GM18868 (cell line): ENCODE data around the gene LETMD1.

Source experiments
- ATAC-seq: cut with Tn5 transposase; IDR thresholded peaks from one replicate; pipeline ENCODE4 v1.9.1; 2021; ENCODE audit warnings: mild to moderate bottlenecking, moderate library complexity; ENCODE audit not compliant: unreplicated experiment

The LETMD1 gene

DNA sequence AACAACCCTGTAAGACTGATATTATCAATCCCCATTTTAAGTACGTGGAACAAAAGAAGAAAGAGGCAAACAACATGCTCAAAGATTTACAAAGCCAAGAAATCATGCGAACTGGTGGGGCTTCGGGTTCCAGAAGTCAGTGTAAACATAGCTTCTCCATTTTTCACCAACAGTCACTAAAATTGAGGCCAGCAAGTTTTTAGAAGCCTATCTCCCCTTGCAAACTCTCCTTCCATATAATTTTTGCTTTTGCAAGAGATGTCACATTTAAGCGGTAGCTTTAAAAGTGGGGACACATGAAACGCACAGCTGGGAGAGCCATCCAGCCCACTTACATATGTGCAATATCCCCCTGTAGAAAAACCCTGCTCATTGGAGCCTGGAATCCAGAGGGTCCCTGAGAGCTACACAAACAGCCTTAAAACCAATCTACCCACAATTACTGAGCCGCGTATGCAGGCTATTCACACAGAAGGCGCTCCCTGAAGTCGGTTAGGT is 22.7 kb upstream of the LETMD1 start:
- ATAC-seq, result peak; percentile 15

DNA sequence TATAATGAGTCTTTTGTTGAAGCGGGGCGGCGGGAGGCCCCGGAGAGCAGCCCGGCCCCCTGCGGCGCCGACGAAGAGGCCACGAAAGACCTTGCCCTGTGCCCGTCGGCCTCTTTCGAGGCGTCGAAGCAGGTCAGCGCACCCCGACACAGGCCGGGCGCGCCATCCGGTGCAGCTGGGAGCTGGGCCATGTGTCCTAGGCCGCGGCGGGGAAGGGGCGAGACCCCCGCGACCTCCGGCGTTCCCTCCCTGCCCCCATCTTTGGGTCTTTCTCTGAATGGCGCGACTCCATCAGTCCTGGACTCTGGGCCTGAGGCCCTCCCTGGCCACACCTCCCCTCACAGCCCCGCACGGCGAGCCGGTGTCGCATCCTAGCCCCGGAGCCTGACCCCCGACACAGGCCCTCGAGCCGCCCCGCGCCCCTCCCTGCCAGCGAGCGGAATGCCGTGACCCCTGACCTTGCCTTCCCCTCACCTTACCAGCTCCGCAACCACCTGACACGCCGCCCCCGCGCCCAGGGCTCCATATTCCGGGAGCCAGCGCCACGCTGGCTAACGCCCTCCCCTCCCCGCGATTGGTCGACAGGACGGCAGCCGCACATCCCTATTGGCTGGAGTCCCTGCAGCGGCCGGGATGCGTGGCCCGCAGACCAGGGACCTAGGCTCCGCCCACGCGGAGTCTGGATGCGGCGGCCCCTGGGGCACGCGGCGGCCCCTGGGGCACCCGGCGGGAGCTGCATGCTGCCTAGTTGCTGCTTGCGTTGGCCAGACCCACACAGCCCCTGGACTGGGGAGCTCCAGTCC is 22.1 kb upstream of the LETMD1 start, which contains the start of gene SLC11A2:
SLC11A2 (minus strand) TSS at position 549 of the 803 bp plus-strand sequence. CDS start 15,656 bp downstream, outside the sequence.
- ATAC-seq, result peak; percentile 93

DNA sequence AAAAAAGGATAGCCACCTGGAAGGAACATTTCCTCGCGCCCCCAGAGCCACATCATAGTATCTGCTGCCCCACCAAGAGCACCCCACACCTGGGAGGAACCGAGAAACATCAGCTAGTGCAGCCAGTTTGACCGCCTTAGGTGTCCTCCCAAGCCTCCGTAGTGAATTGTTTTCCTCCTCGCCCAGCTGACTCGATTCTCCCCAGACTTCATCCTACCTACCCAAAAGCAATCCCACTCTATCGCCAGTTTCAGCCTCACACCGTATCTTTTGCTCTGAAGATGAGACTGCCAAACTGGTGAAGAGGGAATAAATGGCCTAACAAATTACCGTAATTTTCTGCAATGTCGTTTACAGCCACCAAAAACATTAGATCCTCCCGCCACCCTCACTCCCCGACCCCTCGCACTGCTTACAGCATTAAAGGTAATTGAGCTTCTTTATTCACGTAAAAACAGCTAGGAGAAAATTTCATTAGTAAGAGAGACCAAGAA is 20.7 kb upstream of the LETMD1 start:
- no peak for ATAC-seq

DNA sequence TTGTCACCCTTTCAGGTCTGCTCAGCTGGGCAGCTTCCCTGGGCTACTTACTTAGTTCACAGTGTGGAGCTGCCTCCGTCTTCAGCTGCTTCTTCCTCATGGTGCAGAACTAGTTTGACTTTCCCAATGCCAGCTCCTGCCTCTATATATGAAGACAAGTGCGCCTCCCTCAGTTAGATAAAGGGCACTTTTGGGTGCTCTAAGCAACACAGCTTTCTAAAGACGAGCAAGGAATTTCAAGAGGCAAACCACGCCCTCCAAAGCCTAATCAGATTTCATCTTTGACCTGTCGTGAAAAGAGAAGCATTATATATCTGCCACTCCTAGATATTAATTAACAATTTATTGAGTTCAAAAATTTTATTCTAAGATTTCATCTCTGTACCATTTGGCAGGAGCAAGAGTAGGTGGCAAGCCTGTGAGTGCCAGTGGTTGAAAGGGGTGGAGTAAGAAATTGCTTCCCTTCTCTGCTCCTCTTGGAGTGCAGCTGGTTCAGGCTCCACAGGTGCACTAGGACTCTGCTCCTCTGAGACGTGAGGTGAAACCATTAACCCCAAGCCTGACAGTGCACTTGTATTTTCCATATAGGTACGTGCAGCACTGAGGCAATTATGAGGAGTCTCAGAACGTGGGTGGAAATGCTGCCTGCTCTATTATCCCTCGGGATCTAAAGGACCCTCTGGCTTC is 19.9 kb upstream of the LETMD1 start:
- no peak for ATAC-seq

DNA sequence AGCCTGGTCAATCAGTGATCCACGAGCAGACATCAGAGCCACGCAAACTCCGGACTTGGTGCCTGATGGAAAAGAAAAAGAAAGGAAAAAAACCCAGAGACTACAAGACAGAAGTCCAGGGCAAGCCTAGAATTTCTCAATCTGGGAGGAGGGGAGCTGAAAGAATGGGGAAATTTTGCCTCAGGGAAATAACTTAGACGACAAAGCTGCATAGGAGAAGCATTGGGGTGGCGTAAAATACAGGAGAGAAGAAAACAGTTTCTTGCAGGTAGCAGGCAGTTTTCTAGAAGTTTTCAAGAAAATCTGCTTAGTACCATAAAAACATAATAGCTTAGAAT is 19.3 kb upstream of the LETMD1 start:
- ATAC-seq, result no peak

DNA sequence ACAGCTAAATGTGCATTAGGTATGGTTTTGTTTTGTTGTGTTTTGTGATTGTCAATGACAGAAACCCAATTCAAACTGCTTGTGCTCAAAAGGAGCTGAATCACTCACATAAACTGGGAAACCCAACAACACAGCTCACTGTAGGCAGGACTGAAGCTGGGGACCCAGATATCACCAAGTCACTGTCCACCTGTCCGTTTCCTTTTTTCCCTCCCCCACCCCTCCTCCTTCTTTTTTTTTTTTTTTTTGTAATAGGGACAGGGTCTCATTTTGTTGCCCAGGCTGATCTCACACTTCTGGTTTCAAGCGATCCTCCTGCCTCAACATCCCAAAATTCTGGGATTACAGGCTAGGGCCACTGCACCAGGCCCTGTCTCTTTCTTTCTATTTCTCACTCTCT is 15.1 kb upstream of the LETMD1 start:
- ATAC-seq, result no peak

DNA sequence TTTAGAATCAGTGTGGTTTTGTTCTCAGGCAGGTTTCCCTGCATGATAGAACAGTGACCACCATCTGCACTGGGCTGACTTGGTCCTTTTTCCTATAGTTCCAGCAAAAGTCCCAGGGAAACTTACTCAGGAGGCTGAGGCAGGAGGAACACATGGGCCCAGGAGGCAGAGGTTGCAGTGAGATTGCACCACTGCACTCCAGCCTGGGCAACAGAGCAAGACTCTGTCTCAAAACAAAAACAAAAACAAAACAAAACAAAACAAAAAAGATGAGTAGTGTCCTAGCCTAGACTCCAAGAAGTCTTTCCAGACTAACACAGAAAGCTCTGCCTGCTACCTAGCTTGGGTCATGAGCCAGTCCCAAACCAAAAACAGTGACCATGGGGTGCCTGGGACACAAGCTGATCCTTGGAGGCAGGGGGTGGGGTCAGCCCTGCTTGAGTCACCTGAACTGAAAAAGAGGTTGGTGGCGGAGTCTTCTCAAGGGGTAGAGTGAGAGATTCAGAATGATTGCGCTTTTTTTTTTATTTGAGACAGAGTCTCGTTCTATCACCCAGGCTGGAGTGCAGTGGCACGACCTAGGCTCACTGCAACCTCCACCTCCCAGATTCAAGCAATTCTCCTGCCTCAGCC is 14.6 kb upstream of the LETMD1 start:
- no peak for ATAC-seq

DNA sequence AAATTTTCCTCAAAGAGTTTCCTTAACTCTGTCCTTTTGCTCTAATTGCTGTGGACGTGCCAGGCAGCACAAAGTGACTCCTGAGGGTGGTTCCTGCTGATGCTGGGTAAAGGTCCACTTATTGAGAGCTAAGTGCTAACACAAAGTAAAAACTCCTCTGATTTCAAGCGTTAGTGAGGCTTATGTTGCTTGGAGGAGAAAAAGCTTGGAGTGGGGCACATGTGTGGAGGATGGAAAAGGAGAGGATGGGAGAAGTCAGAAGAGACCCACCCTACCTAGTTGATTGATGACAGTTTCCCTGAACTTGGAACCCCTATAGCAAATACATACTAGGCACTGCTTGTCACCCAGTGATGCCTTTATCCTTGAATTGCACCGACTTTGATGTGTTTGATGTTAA is 11.8 kb upstream of the LETMD1 start:
- ATAC-seq, result no peak

DNA sequence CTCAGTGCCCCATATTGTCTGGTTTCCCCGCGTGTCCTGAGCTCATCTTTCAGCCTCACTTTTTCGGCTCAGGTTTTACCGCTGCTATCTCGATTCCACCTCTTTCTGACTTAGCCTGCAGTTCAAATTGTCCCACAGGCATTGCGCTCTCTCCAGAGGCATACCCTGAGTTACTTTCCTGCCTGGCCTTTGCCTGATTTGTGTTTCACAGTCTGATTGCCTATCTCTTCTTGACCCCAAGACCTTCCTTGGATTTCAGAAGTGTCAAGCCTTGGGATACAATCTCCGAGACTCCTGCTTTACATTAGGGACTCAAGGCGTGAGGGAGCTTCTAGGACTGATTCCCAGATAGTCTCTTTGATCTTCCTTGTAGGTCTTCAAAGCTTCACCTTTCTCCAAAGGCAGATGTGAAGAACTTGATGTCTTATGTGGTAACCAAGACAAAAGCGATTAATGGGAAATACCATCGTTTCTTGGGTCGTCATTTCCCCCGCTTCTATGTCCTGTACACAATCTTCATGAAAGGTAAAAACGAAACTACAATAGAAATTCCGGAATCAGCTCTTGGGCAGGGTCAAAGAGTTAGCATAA is 629 bp downstream of the LETMD1 start:
- no peak for ATAC-seq

DNA sequence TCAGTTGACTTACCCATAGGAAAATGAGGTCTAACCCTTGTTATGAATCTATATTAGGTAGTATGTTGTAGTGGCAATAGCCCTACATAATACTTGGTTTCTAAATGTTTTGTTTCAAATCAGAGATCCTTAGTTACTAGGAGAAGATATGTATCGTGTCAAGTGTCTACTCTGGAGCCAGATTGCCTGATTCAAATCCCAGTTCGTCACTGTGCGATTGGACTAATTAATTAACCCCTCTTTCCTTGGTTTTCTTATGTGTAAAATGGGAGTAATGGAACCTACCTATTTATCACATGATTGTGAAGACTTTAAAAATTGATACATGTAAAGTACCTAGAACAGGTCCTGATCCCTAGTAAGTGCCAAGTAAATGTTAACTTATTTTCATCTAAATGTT is 1.4 kb downstream of the LETMD1 start:
- ATAC-seq, result no peak

DNA sequence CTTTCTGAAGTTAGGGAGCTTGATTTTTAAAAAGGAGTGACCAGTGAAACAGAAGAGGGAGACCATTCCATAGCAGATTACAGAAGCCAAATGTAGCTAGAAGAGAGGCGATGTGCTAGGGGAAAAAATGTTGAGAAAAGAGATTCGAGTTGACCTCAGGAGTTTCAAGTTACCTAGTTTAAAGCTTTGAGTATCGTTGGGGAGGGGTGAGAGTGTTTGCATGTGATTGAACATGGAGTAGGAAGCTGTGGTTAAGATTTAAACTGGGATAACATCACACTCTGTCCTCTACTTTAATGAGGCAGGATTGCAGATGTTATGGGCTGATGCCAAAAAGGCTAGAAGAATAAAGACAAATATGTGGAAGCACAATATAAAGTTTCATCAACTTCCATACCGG is 3.7 kb downstream of the LETMD1 start:
- ATAC-seq, result no peak

DNA sequence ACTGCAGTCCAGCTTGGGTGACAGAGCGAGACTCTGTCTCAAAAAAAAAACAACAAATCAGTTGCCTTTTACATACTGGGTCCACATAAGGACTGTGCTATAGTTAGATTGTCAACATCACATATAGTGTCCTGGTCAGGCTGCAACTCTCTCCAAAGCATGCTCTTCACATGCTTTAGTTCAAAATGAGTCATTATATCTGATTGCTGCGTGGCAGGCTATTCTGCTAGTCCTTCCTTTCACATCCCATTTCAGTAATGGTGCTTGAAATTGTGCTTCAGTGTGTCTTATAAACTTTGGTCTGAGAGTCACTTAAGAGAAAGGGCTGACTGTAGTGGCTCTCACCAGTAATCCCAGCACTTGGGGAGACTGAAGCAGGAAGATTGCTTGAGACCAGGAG is 6.9 kb downstream of the LETMD1 start:
- ATAC-seq, result no peak

DNA sequence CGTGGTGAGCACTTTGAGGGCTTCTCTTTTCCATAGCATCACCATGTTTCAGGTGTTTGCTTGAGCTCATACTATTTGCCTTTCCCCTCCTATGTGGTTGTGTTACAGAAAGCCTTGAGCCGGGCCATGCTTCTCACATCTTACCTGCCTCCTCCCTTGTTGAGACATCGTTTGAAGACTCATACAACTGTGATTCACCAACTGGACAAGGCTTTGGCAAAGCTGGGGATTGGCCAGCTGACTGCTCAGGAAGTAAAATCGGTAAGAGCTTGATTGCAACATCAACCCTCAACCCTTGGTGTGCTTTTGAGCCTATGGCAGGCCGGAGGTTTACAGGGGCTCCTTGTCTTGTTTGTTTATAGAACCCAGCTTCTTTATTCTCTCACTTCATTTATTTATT is 8.1 kb downstream of the LETMD1 start:
- ATAC-seq, result no peak

DNA sequence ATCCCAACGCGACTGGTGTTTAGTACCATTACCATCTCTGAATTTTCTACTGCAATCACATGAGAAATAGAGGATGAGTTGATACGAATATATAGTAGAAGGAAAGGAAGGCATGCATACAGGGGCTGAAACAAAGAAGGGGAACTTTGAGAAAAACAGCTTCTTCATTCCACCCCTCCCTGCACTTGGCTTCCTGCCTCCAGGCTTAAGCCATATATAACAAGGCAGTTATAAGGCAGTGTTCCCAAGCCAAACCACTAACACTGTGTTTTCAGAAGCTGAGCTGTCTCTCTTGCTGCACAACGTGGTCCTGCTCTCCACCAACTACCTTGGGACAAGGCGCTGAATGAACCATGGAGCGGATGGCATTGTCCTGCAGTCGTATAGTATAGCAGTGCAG is 11.0 kb downstream of the LETMD1 start:
- no peak for ATAC-seq

DNA sequence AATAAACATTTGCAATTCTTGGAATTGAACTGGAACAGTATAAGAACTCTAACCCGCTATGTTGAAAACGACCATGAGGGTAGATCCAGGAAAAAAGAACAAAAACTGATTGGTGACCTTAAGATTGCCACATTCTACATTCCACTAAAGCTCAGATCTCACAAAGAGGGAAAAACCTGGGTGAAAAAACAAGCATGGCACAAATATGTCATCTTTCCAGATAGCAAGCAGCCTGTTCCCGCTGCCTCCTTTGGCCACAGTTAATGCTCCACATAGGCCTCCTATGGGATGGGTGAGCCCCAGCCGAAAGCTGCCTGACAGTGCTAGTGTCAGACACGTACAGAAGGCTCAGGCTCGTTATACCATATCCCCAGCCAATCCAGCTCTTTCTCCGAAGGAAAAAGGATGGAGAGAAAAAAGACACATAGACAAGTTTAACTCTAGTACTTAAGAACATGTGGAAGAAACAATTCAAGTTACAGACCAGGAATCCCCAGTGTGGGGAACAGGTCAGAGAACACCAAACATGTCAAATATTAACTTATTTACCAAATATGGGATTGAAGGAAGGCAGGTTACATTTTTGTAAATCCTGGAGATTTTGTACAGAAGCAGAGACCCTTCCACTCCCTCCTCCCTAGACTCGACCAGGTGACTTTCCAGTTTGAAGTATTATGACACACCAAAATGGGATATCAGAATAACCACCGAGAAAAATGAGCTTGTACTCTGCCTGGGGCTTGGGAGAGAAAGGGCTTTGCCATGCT is 14.7 kb downstream of the LETMD1 start:
- ATAC-seq, result no peak

DNA sequence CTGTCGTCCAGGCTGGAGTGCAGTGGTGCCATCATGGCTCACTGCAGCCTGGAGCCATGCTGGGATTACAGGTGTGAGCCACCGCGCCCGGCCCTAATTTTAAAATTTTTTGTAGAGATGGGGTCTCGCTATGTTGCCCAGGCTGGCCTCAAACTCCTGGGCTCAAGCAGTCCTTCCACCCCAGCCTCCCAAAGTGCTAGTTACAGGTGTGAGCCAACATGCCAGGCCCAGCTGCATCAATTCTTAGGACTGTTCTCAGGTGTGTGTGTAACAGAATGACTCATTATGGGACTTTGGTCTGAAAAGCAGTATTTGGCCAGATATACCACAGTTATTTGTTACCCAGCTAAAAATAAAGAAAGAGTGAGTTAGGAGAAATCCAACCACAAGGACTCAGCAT is 17.4 kb downstream of the LETMD1 start:
- ATAC-seq, result no peak

DNA sequence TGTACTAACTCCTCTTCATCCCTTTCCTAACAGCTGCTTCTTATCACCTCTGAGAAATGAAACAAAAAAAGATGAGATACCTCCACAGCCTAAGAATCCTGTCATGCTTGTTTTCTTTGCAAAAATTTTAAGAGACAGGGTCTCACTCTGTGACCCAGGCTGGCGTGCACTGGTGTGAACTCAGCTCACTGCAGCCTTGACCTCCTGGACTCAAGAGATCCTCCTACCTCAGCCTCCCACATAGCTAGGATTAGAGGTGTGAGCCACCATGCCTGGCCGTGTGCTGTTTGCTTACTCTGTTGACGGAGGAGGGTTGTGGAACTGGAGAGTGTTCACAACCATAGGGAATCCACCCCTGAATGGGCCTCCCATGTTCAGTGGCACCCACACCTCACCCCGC is 19.1 kb downstream of the LETMD1 start:
- ATAC-seq, result no peak

DNA sequence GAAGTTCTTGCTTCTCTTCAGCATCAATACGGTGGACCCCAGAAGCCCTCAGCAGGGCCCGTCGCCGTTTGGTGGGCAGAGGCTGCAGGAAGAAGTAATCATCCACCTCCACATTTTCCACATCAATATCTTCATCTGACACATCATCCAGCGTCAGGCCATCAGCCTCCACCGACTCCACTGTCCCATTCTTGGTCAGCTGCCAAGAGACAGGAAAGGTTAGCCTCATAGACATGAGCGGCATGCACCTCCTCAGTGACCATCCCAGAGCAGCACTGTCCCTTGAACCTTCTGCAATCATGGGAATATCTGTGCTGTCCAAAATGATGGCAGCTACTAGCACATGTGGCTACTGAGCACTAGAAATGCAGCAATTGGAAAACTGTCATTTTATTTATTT is 19.6 kb downstream of the LETMD1 start:
- no peak for ATAC-seq

DNA sequence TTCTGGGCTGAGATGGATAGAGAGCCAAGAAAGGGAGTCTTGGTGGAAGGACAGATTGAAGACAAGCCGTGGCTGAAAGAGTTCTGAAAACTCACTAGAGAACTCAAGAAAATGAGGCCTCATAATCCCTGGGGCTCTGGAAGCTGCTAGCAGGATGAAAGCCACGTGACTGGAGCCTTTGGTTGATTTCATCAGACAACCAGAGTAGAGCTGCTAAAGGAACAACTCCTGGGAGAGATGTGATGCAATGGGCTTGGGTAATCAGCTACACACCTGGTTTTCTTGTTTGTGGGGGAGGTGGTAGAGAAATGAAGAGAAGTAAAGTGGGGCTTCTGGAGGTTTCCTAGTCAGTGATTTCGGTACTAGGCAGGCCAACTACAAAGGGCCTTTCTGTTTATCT is 21.9 kb downstream of the LETMD1 start:
- ATAC-seq, result no peak

DNA sequence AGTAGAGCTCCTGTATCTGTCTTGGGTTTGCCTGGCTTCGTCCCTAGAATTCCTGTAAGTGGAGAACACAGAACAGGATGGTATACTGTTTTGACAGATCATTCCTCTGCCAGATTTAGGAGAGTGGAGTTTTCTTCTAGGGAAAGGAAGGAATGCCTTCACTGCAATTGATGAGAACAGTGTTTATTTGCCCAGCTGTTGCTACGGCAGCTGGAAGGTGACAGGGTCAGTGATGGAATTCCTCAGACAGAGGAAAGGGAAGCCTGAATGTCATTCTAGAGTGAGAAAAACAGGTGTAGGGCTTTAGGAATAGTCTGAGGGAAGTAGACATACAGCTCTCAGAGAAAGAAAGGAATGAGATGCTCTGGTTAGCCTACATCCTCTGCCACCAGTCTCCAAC is 23.5 kb downstream of the LETMD1 start:
- no peak for ATAC-seq

DNA sequence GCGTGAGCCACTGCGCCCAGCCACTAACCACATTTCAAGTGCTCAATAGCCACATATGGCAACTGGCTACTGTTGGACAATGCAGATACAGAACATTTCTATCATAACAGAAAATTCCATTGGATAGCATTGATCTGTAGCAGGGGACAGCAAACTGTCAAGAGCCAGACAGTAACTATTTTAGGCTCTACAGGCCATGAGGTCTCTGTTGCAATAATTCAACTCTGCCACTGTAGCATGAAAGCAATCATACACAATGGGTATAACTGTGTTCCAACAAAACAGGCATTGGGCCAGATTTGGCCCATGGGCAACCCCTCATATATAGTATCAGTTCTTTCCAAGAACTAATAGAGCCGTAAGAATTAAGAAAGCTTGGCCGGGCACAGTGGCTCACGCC is 27.3 kb downstream of the LETMD1 start:
- ATAC-seq, result no peak
